PFSK-1 (cell line): ENCODE data around the gene RITA1.

Experiments used
- POLR2AphosphoS5 ChIP-seq: IDR thresholded peaks from 2 replicates; pipeline ENCODE4 v1.6.1; 2012; ENCODE audit warnings: low read depth, mild to moderate bottlenecking, control low read depth, low read length, moderate library complexity
- REST ChIP-seq, 2 experiments: IDR thresholded peaks; 2 replicates each; pipeline versions ENCODE4 v1.6.1 to v1.8.0; 2011 to 2012; ENCODE audit warnings: low read depth in 2 of 2, low read length in 2 of 2, control low read depth in 1 of 2, inconsistent platforms in 1 of 2, mild to moderate bottlenecking in 1 of 2, moderate library complexity in 1 of 2; ENCODE audit not compliant: insufficient read depth in 1 of 2
- SIN3A ChIP-seq: IDR thresholded peaks from 2 replicates; pipeline ENCODE4 v1.6.1; 2012; ENCODE audit warnings: mild to moderate bottlenecking, low read length, moderate library complexity, borderline replicate concordance; ENCODE audit not compliant: insufficient read depth

- TF ChIP-seq POLR2AphosphoS5, result peak; percentile 70; the same call in 1 of the 2 replicates
- peak in 1 of 2 experiments; percentile 50; a peak in 1 of 4 replicates for TF ChIP-seq REST (IDR thresholded peaks at IDR 0.05; ENCODE audit: insufficient read depth in 1 of 2, low read depth in 2 of 2, low read length in 2 of 2)
- TF ChIP-seq SIN3A, result peak; percentile 90; the same call in 1 of the 2 replicates
Observed at GRCh38 chr12:113222730-113223531, 37.4 kb downstream of the RITA1 start.
